Astrocyte of the cerebellum (primary cell): ENCODE results near the gene CECR2.

Experiments used
- DNase-seq: peaks from one replicate; pipeline ENCODE4 v3.0.0-alpha.2; 2011; ENCODE audit warnings: low read depth
- H3K4me3 ChIP-seq: 2 replicates; pipeline ENCODE4 v1.5.1; 2011; ENCODE audit warnings: mild to moderate bottlenecking, low read depth, low read length, moderate library complexity
- in situ Hi-C: cut with HindIII; loops from 2 replicates; pipeline ENCODE4 v1.10.0; 2017; ENCODE audit warnings: low sequenced_read_pairs
- TF ChIP-seq, protein P1 (sequence below): IDR thresholded peaks from 2 replicates; pipeline ENCODE4 v1.5.1; 2012; ENCODE audit warnings: low read length, low read depth, moderate library complexity, mild to moderate bottlenecking; ENCODE audit errors: missing control alignments

Gene CECR2

DNA sequence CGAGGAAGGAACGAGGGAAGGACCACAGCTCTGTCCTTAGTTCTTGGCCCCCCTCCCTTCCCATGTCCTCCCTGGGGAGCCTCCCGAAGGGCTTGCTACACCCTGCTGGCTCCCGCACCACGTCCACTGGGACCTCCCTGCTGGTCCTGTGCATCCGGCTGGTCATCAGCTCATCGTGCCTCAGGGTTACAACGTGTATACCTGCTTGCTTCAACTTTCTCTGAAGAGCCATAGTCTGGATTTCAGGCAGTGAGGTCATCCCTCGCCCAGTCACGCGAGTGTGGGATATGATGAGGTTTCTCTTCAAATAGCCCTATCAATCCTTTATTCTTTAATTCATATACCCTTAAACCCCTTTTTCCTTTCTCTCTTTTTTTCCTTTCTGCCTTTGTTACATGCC lies 21.5 kb upstream of the CECR2 start:
- H3K4me3 ChIP-seq, result no peak overlapping the region
- in situ Hi-C loops, result no loop called here

DNA sequence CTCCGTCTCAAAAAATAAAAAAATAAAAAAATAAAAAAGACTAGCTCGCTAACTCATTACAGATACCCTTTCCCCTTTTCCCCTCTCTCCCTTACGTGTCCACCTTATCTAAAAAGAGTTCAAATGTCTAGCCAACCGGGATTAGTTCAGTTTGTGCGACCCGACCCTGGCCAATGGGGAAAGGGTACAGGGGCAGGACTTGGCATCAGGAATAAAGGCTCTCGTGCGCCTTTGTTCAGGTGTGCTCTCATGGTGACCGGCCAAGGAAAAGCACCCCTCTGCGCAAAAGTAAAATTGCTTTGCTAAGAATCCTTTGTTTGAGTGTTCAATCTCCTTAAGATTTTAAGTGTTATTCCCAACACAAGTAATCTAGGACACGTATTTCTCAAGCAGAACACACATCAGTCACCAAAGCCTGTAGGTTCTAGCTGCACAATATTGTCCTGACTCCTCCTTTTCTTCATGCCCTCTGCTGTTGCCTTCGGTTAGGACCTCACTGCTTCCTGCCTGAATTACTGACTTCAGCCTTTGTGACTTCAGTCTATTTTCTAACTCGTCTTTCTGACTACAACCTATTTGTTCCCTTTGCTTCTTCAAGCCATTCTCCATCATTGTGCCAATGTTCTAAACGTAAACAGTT lies 20.7 kb upstream of the CECR2 start:
- in situ Hi-C loops, result no loop called here
- no peak for DNase-seq
- H3K4me3 ChIP-seq, result no peak overlapping the region
- TF ChIP-seq, protein P1, sequence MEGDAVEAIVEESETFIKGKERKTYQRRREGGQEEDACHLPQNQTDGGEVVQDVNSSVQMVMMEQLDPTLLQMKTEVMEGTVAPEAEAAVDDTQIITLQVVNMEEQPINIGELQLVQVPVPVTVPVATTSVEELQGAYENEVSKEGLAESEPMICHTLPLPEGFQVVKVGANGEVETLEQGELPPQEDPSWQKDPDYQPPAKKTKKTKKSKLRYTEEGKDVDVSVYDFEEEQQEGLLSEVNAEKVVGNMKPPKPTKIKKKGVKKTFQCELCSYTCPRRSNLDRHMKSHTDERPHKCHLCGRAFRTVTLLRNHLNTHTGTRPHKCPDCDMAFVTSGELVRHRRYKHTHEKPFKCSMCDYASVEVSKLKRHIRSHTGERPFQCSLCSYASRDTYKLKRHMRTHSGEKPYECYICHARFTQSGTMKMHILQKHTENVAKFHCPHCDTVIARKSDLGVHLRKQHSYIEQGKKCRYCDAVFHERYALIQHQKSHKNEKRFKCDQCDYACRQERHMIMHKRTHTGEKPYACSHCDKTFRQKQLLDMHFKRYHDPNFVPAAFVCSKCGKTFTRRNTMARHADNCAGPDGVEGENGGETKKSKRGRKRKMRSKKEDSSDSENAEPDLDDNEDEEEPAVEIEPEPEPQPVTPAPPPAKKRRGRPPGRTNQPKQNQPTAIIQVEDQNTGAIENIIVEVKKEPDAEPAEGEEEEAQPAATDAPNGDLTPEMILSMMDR, result no peak

More for the DNA sequence above, 21.5 kb upstream of the CECR2 start:
- TF ChIP-seq, protein P1, result no peak
- DNase-seq, result no peak

DNA sequence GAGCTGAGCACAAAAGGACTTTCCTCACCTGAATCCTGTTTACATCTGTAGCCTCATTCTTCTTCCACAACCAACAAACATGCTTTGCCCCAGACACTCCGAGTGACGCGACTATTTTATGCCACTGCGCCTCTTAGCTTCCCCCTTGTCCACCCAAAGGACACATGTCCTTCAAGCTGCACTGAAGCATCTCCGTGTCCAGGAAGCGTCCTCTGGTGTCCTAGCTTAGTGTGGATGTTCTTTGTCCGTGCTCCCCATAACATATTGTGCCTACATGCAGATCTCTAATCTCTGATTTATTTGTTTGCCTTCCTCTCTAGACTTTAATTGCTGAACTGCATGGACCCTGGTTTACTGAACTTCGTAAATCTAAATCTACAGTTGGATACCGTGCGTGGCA lies 20.1 kb upstream of the CECR2 start:
- in situ Hi-C loops, result no loop called here
- TF ChIP-seq, protein P1, result no peak
- no peak for DNase-seq

DNA sequence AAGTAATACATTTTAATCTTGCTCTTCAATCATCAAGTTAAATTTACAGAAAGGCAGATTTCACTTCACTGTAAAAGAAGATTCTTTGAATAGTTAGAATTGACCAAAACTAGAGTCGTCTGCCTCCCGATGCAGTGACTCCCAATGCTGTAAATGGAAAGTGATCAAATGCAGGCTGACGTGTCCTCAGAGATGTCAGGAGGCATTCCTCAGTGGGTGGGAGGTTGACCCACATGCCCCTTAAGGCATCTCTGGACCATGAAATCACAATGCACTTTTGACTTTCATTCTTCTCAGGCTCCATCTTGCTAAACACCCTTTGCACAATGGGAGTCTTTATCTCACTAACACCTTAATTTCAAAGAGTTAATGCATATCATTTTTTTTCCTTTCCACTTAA lies 19.0 kb upstream of the CECR2 start:
- no peak for DNase-seq
- TF ChIP-seq, protein P1, result no peak
- no peak overlapping the region for H3K4me3 ChIP-seq
- in situ Hi-C loops, result no loop called here

More for the DNA sequence above, 20.1 kb upstream of the CECR2 start:
- no peak overlapping the region for H3K4me3 ChIP-seq

DNA sequence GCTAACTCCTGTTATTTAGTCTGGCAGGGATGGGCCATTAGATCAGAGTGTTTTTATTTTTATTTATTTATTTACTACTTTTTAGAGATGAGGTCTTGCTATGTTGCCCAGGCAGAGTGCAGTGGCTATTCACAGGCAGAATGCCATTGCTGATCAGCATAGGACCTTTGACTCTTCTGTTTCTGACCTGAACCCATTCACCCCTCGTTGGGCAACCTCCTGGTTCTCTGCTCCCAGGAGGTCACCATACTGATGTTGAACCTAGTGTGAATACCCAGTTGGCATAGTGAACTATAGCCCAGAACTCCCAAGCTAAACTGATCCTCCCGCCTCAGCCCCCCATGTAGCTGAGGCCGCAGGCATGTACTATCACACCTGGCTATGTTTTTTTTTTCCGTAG lies 16.5 kb upstream of the CECR2 start:
- DNase-seq, result no peak
- no peak overlapping the region for H3K4me3 ChIP-seq
- TF ChIP-seq, protein P1, result no peak
- in situ Hi-C loops, result no loop called here

DNA sequence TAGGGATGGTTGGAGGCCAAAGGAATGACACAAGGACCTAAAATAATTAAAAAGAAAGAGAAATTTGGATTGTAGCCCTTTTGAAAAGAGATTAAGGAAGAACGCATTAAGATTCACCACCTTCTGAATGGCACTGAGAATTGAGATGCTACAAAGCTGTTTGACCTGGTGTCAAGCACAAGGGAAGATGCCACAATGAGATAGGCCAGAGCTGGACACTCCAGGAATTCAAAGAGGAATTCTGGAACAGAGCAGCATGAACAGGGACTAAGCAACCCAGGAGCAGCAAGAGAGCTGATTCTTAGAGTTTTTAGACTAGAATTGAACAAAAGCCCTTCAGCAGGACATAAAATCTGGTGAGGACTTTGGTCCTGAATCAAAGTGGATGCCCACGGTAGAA lies 11.6 kb upstream of the CECR2 start:
- DNase-seq, result no peak
- in situ Hi-C loops, result no loop called here
- H3K4me3 ChIP-seq, result no peak overlapping the region
- TF ChIP-seq, protein P1, result no peak
